ENCODE data around the gene RFLNA. TPM values are rescaled to one million over a fixed set of nuclear protein-coding genes. Genes with fewer than 3 reads are reported as not detected.
"Not testable (repeated sequence)": the region's sequence is repeated elsewhere in the genome, so short reads cannot be mapped to it uniquely, and the experiment has no call there.

Gene RFLNA
- total RNA-seq, 4 donors from 2014 or later, result 0.38 to 1.2 (median 0.91) TPM; not detected in 1

- H3K4me3 ChIP-seq, result no peak overlapping the region
- peaks cover 8% of the 10 kb centered on the region for H3K9me3 ChIP-seq
- H3K27me3 ChIP-seq, result no peaks in the 10 kb centered on the region
- TF ChIP-seq, protein P1, sequence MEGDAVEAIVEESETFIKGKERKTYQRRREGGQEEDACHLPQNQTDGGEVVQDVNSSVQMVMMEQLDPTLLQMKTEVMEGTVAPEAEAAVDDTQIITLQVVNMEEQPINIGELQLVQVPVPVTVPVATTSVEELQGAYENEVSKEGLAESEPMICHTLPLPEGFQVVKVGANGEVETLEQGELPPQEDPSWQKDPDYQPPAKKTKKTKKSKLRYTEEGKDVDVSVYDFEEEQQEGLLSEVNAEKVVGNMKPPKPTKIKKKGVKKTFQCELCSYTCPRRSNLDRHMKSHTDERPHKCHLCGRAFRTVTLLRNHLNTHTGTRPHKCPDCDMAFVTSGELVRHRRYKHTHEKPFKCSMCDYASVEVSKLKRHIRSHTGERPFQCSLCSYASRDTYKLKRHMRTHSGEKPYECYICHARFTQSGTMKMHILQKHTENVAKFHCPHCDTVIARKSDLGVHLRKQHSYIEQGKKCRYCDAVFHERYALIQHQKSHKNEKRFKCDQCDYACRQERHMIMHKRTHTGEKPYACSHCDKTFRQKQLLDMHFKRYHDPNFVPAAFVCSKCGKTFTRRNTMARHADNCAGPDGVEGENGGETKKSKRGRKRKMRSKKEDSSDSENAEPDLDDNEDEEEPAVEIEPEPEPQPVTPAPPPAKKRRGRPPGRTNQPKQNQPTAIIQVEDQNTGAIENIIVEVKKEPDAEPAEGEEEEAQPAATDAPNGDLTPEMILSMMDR (IDR thresholded peaks at IDR 0.05), result no peak
- no peaks in the 10 kb centered on the region for H3K4me1 ChIP-seq
- no peak overlapping the region for H3K27ac ChIP-seq
- WGBS, result 61% methylated on average over 3 of the region's 7 CpGs
- DNase-seq (ENCODE audit: low spot score in 2 of 2), result no peak
- H3K36me3 ChIP-seq, result peaks cover 34% of the 10 kb centered on the region
These were observed 26.8 kb downstream of the RFLNA start for GRCh38 chr12:124321556-124322270.

DNA sequence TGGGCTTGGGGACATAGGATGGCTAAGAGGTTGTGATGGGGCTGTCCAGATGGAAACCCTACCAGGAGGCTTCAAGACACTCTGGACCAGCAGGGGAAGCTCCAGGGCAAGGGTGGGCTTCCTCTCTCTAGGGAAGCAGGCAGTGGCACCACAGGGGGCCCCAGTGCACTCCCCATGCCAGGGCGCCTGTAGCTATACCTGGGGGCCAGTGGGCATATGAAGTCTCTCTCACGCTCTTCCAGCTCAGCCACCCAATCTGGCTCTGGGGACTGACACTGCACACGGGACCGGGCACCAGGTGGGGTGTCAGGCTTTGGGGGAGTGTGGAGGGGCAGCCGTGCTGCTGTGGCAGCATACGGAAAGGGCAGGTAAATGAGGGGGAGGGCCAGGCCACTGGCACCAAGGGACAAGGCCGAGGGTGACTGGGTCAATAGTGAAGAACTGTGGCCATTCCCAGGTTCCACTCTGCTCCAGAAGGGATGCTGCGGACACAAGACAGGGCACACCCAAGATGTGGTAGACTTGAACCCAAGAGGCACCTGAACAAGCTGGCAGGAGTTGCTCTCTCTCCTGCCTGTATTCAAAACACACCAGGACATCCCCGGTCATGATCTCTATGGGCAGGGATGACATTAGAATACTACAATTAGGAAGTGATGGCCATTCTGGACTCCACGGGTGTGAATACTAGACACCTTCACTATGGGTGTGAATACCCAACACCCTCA is 27.5 kb downstream of the RFLNA start:
- Histone ChIP-seq H3K27ac (no peak overlapping the region), H3K36me3 (peaks cover 41% of the 10 kb centered on the region), H3K9me3 (peaks cover 8% of the 10 kb centered on the region), H3K4me1 (no peaks in the 10 kb centered on the region), H3K4me3 (no peak overlapping the region), H3K27me3 (no peaks in the 10 kb centered on the region)
- WGBS, result 79% methylated on average over 8 of the region's 10 CpGs
- no peak for TF ChIP-seq POLR2AphosphoS5 (IDR thresholded peaks at IDR 0.05)
- no peak for TF ChIP-seq EP300 (IDR thresholded peaks at IDR 0.05)
- TF ChIP-seq, protein P1 (IDR thresholded peaks at IDR 0.05), result no peak
- no peak for TF ChIP-seq POLR2A (IDR thresholded peaks at IDR 0.05)
- DNase-seq (ENCODE audit: low spot score in 2 of 2), result no peak

DNA sequence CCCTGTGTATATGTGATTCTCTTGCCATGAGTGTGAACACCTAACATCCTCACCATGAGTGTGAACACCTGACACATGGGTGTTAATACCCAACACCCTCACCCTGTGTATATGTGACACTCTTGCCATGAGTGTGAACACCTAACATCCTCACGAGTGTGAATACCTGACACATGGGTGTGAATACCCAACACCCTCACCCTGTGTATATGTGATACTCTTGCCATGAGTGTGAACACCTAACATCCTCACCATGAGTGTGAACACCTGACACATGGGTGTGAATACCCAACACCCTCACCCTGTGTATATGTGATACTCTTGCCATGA is 28.1 kb downstream of the RFLNA start:
- no CpG with 5 or more reads among the region's 1 CpG for WGBS
- DNase-seq (ENCODE audit: low spot score in 2 of 2), result not testable (repeated sequence)

DNA sequence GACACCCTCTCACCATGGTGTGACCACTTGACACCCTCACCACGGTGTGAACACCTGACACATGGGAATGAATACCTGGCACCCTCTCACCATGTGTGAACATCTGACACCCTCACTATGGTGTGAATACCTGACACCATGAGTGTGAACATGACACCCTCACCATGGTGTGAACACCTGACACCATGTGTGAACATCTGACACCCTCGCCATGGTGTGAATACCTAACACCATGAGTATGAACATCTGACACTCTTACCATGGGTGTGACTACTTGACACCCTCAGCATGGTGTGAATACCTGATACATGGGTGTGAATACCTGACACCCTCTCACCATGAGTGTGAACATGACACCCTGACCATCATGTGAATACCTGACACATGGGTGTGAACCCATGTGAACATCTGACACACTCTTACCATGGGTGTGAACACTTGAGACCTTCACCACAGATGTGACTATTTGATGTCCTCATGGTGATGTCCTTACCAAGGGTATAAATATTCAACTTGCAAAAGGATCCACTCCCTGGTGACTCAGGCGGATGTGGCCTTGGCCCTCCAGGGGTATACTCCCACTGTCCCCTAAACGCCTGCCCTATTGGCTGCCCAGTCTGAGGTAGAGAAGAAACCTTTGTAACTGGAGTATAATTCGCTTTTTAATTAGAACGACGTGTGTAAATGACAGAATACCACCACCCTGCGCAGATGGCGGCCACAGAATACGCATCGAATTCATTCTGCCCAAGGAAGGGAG is 29.1 kb downstream of the RFLNA start:
- Histone ChIP-seq H3K4me1 (no peaks in the 10 kb centered on the region), H3K4me3 (no peak overlapping the region), H3K36me3 (peaks cover 54% of the 10 kb centered on the region), H3K27ac (no peak overlapping the region), H3K9me3 (peaks cover 8% of the 10 kb centered on the region), H3K27me3 (no peaks in the 10 kb centered on the region)
- 97% methylated on average over 11 of the region's 11 CpGs for WGBS
- TF ChIP-seq POLR2A (IDR thresholded peaks at IDR 0.05), result no peak
- TF ChIP-seq POLR2AphosphoS5 (IDR thresholded peaks at IDR 0.05), result no peak
- TF ChIP-seq, protein P1 (IDR thresholded peaks at IDR 0.05), result no peak
- TF ChIP-seq EP300 (IDR thresholded peaks at IDR 0.05), result no peak
- no peak for DNase-seq (ENCODE audit: low spot score in 2 of 2)

More for the DNA sequence above, 28.1 kb downstream of the RFLNA start:
- not testable (repeated sequence) for H3K27ac ChIP-seq, H3K27me3 ChIP-seq, H3K4me1 ChIP-seq, H3K9me3 ChIP-seq, H3K4me3 ChIP-seq
- peaks cover 45% of the 10 kb centered on the region for H3K36me3 ChIP-seq

GRCh38 chr12:124324803-124325705 is 30.2 kb downstream of the RFLNA start:
- H3K4me1 ChIP-seq, result no peaks in the 10 kb centered on the region
- no peak for DNase-seq (ENCODE audit: low spot score in 2 of 2)
- H3K4me3 ChIP-seq, result no peak overlapping the region
- peaks cover 65% of the 10 kb centered on the region for H3K36me3 ChIP-seq
- H3K27me3 ChIP-seq, result no peaks in the 10 kb centered on the region
- H3K9me3 ChIP-seq, result peaks cover 8% of the 10 kb centered on the region
- 98% methylated on average over 33 of the region's 57 CpGs for WGBS
- H3K27ac ChIP-seq, result no peak overlapping the region
- no peak for TF ChIP-seq EP300 (IDR thresholded peaks at IDR 0.05)
- TF ChIP-seq POLR2AphosphoS5 (IDR thresholded peaks at IDR 0.05), result no peak
- TF ChIP-seq POLR2A (IDR thresholded peaks at IDR 0.05), result no peak
- TF ChIP-seq, protein P1 (IDR thresholded peaks at IDR 0.05), result no peak

All from suprapubic skin (tissue), 4 donors.